ENCODE results near the gene SPTBN1. TPM values are rescaled to one million over a fixed set of nuclear protein-coding genes. Genes with fewer than 3 reads are reported as not detected.

The SPTBN1 gene
- total and polyA plus RNA-seq, 2 of the 13 experiments (the other 11 are each of a cell fraction or from before 2014, with no cell fraction given) = 123 to 299 TPM

GRCh38 chr2:54613794-54614257 is 157.7 kb downstream of the SPTBN1 start (continued):
- no peak for TF ChIP-seq PRDM15 (CRISPR knock-in tag; IDR thresholded peaks at IDR 0.05)
- TF ChIP-seq POLR2G (IDR thresholded peaks at IDR 0.05; ENCODE audit: low read depth, low read length) = peak; percentile 23; the same call in 1 of the 2 replicates
- no peak for TF ChIP-seq SETDB1 (CRISPR knock-in tag; IDR thresholded peaks at IDR 0.05; ENCODE audit: borderline replicate concordance)
- TF ChIP-seq ZEB1 (IDR thresholded peaks at IDR 0.05; ENCODE audit: insufficient replicate concordance, low read depth) = no peak
- no peak for TF ChIP-seq FOSL2 (CRISPR knock-in tag; IDR thresholded peaks at IDR 0.05)
- TF ChIP-seq ADNP (CRISPR knock-in tag; IDR thresholded peaks at IDR 0.05) = no peak
- no peak for TF ChIP-seq ELK4 (CRISPR knock-in tag; IDR thresholded peaks at IDR 0.05; ENCODE audit: borderline replicate concordance)
- no peak for TF ChIP-seq BRD4 (CRISPR knock-in tag; IDR thresholded peaks at IDR 0.05)
- TF ChIP-seq MZF1 (CRISPR knock-in tag; IDR thresholded peaks at IDR 0.05; ENCODE audit: borderline replicate concordance) = no peak
- no peak for TF ChIP-seq ZNF552 (CRISPR knock-in tag; IDR thresholded peaks at IDR 0.05; ENCODE audit: borderline replicate concordance)
- no peak for TF ChIP-seq MEIS2 (CRISPR knock-in tag; IDR thresholded peaks at IDR 0.05)
- peak; percentile 72 for TF ChIP-seq MAFF (IDR thresholded peaks at IDR 0.05; ENCODE audit: low read depth, low read length)
- no peak for TF ChIP-seq ZNF431 (CRISPR knock-in tag; IDR thresholded peaks at IDR 0.05; ENCODE audit: borderline replicate concordance, low read depth)
- no peak for TF ChIP-seq POLR2AphosphoS5 (IDR thresholded peaks at IDR 0.05; ENCODE audit: low read depth, low read length)
- TF ChIP-seq ZNF891 (CRISPR knock-in tag; IDR thresholded peaks at IDR 0.05) = no peak
- no peak for TF ChIP-seq STAG1 (CRISPR knock-in tag; IDR thresholded peaks at IDR 0.05)
- no peak for TF ChIP-seq JUNB (CRISPR knock-in tag; IDR thresholded peaks at IDR 0.05; ENCODE audit: borderline replicate concordance)
- no peak for TF ChIP-seq ZFP37 (CRISPR knock-in tag; IDR thresholded peaks at IDR 0.05; ENCODE audit: borderline replicate concordance)
- TF ChIP-seq DZIP1 (CRISPR knock-in tag; IDR thresholded peaks at IDR 0.05) = no peak
- no peak for TF ChIP-seq ZBTB3 (CRISPR knock-in tag; IDR thresholded peaks at IDR 0.05; ENCODE audit: borderline replicate concordance, low read depth)
- peak; percentile 71 for TF ChIP-seq NFE2L2 (IDR thresholded peaks at IDR 0.05; ENCODE audit: low read length)
- TF ChIP-seq CENPT (CRISPR knock-in tag; IDR thresholded peaks at IDR 0.05; ENCODE audit: low read depth) = no peak
- no peak for TF ChIP-seq ZNF292 (CRISPR knock-in tag; IDR thresholded peaks at IDR 0.05; ENCODE audit: borderline replicate concordance, low read depth)
- TF ChIP-seq ZNF670 (CRISPR knock-in tag; IDR thresholded peaks at IDR 0.05; ENCODE audit: borderline replicate concordance) = no peak
- TF ChIP-seq GLI4 (CRISPR knock-in tag; IDR thresholded peaks at IDR 0.05; ENCODE audit: borderline replicate concordance) = no peak
